Measurements from ENCODE around the gene TOM1.

TOM1 gene

GRCh38 chr22:35383679-35384071, 84.0 kb downstream of the TOM1 start:
- no peak for DNase-seq (ENCODE audit: low spot score)

GRCh38 chr22:35384527-35384926, 84.8 kb downstream of the TOM1 start:
- TF ChIP-seq CTCF (IDR thresholded peaks at IDR 0.05; ENCODE audit: extremely low read depth, missing control alignments) = no peak
- no peak for DNase-seq (ENCODE audit: low spot score)

More at GRCh38 chr22:35383679-35384071, 84.0 kb downstream of the TOM1 start:
- TF ChIP-seq CTCF (IDR thresholded peaks at IDR 0.05; ENCODE audit: extremely low read depth, missing control alignments) = no peak

GRCh38 chr22:35384975-35385588, 85.4 kb downstream of the TOM1 start:
- TF ChIP-seq CTCF (IDR thresholded peaks at IDR 0.05; ENCODE audit: extremely low read depth, missing control alignments) = no peak
- DNase-seq (ENCODE audit: low spot score) = no peak

GRCh38 chr22:35386670-35387288, 87.1 kb downstream of the TOM1 start:
- no peak for TF ChIP-seq CTCF (IDR thresholded peaks at IDR 0.05; ENCODE audit: extremely low read depth, missing control alignments)
- no peak for DNase-seq (ENCODE audit: low spot score)

- no peak for TF ChIP-seq CTCF (IDR thresholded peaks at IDR 0.05; ENCODE audit: extremely low read depth, missing control alignments)
- no peak for DNase-seq (ENCODE audit: low spot score)
Measured at GRCh38 chr22:35390933-35391332, 91.2 kb downstream of the TOM1 start.

GRCh38 chr22:35392357-35392756, 92.7 kb downstream of the TOM1 start:
- no peak for TF ChIP-seq CTCF (IDR thresholded peaks at IDR 0.05; ENCODE audit: extremely low read depth, missing control alignments)
- DNase-seq (ENCODE audit: low spot score) = peak; percentile 51

GRCh38 chr22:35393116-35394010, 93.7 kb downstream of the TOM1 start:
- no peak for TF ChIP-seq CTCF (IDR thresholded peaks at IDR 0.05; ENCODE audit: extremely low read depth, missing control alignments)
- DNase-seq (ENCODE audit: low spot score) = no peak
